ENCODE results near the gene GRIN2A.
"Not testable (repeated sequence)": the region's sequence is repeated elsewhere in the genome, so short reads cannot be mapped to it uniquely, and the experiment has no call there.

The GRIN2A gene

DNA sequence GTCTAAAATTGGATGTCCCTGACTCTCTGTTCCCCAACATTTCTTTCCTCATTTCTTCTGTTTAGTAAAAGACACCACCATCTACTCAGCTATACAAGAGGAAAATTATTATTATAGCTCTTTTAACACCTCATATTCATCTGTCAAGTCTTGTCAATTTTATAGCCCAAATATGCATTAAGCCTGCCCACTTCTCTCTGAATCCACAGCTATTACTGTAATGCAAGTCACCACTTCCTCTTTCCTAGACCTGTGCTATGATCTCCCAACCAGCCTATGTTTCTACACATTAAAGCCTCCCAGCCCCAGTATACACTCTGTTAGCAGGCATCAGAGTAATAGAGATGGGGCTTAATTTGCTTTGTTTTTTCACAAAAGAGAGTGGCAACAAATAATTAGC is 252.9 kb downstream of the GRIN2A start:
- DNase-seq (ENCODE audit: low read depth in 1 of 2, low spot score in 1 of 2): no peak

GRCh38 chr16:9922441-9922840 is 259.8 kb downstream of the GRIN2A start:
- no peak for DNase-seq (ENCODE audit: low read depth in 1 of 2, low spot score in 1 of 2)

GRCh38 chr16:9921997-9922396 is 260.2 kb downstream of the GRIN2A start:
- DNase-seq (ENCODE audit: low read depth in 1 of 2, low spot score in 1 of 2): no peak

GRCh38 chr16:9919460-9919859 is 262.8 kb downstream of the GRIN2A start:
- DNase-seq (ENCODE audit: low read depth in 1 of 2, low spot score in 1 of 2): no peak

- no peak for DNase-seq (ENCODE audit: low read depth in 1 of 2, low spot score in 1 of 2)
These were observed 264.5 kb downstream of the GRIN2A start for GRCh38 chr16:9917691-9918090.

DNA sequence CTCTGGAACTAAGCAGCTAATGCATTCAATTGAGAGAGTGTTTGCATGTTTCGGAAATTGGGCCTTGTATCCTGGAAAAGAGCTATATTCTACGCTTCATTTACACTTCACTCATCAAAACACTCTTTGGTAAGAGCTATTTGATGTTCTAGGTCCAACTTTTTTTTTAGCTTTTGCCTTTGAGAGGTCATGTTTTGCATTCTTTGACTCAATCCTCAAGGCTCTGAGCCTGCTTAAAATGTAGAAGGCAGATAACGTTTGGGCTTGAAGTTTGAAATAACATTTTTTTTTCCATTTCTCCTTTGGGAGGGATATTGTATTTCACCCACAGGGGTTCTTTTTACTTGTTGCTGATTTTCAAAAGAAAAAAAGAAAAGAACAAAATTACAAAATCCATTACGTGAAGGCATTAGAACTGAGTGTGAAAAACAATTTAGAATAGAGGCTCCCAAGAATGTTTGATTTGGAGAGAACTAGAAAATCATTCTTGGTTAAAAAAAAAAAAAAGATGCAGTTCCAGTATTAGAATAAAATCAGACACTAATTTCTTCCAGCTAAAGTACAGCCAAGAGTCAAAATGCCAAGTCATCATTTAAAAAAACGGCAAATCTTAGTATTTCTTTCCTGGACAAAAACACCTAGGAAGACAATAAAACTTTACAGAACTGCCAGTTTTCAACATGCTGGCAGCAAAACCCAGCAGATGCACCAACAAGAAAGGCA is 268.5 kb downstream of the GRIN2A start:
- DNase-seq (ENCODE audit: low read depth in 1 of 2, low spot score in 1 of 2): no peak

DNA sequence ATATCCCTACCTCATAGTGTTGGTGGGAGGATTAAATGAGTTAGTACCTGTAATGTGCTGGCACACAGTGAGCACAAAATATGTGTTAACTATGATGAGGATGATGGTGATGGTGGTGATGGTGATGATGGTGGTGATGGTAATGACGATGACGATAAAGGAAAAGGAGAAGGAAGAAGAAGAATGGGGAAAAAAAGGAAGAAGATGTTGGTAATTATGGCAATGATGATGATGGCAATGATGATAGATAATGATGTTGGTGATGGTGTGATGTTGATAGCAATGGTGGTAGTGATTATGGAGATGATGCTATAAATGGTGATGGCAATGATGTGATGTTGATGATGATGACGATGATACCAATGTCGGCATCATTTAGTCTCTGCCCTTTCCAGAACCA is 270.2 kb downstream of the GRIN2A start:
- no peak for DNase-seq (ENCODE audit: low read depth in 1 of 2, low spot score in 1 of 2)

DNA sequence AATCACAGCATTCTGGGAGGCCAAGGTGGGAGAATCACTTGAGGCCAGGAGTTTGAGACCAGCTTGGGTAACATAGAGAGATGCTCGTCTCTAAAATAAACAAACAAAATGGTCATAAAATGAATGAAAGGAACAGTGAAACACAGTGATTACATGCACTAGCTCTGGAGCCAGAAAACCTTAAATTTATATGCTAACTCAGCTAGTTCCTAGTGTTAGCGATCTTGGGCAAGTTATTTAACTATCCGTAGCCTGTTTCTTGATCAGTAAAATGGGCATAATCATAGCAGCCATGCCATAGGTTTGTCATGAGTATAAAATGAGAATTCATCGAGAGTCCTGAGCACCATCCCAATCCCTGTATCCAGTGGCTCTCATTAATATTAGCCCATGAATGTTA is 271.0 kb downstream of the GRIN2A start:
- no peak for DNase-seq (ENCODE audit: low read depth in 1 of 2, low spot score in 1 of 2)

- DNase-seq (ENCODE audit: low read depth in 1 of 2, low spot score in 1 of 2): no peak
These were observed 273.0 kb downstream of the GRIN2A start for GRCh38 chr16:9909072-9909825.

GRCh38 chr16:9908613-9909012 is 273.6 kb downstream of the GRIN2A start:
- DNase-seq (ENCODE audit: low read depth in 1 of 2, low spot score in 1 of 2): no peak

DNA sequence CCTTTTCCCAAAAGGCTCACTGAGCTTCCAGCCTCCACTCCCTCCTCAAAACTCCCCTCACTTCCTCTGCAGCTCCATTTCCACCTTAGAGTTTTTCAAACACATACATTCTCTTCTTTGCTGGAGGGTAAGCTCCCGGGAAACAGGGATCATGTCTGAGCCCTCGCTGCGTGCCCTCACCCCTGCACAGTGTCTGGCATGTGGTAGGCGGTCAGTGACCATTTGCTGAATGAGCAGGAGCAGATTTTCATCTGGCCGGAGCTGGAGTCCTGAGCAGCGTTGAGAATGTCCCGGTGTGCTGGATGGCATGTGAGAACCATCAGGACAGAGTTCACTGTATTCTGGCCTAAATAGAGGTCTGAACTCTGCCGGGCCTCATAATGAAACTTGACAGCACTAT is 274.5 kb downstream of the GRIN2A start:
- no peak for DNase-seq (ENCODE audit: low read depth in 1 of 2, low spot score in 1 of 2)

DNA sequence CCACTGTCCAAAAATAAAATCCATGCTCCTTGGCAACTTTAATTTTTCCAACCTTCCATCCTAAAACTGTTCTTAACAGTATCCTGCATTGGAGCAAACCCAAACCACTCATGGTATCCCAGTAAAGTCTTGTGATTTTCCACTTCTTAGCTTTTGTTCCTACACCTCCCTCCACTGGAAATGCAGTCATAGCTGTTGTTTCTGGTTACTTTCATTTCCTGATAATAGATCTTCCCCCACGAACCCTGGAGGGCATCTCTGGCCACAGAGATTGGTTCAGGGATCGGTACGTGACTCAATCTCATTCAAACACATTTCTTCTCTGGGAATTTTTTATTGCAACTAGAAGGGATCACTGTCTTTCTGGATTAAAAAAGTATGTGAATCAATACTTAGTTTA is 276.0 kb downstream of the GRIN2A start:
- no peak for DNase-seq (ENCODE audit: low read depth in 1 of 2, low spot score in 1 of 2)

GRCh38 chr16:9904526-9904925 is 277.7 kb downstream of the GRIN2A start:
- DNase-seq (ENCODE audit: low read depth in 1 of 2, low spot score in 1 of 2): no peak

- DNase-seq (ENCODE audit: low read depth in 1 of 2, low spot score in 1 of 2): no peak
These were observed 281.7 kb downstream of the GRIN2A start for GRCh38 chr16:9900576-9900975.

DNA sequence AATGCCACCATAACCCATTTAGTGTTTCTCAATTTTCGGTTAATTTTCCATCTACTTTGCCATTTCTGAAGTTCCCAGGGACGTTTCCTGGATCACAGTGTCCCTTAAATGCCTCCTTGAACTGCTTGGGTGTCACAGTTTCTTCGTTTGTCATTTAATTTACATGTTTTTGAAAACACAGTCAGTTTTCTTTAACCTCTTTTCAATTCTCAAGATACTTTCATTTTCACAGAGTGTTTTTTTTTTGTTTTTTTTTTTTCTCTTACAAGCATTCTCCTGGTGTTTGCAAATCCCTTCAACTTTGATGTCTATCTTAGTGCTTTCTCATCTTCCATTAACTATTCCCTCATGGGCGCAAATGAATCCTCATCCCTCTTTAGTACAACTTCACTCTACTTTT is 283.7 kb downstream of the GRIN2A start:
- DNase-seq (ENCODE audit: low read depth in 1 of 2, low spot score in 1 of 2): no peak

GRCh38 chr16:9898124-9898523 is 284.1 kb downstream of the GRIN2A start:
- DNase-seq (ENCODE audit: low read depth in 1 of 2, low spot score in 1 of 2): no peak

- DNase-seq (ENCODE audit: low read depth in 1 of 2, low spot score in 1 of 2): no peak
These were observed 286.4 kb downstream of the GRIN2A start for GRCh38 chr16:9895817-9896216.

- DNase-seq (ENCODE audit: low read depth in 1 of 2, low spot score in 1 of 2): no peak
These were observed 296.4 kb downstream of the GRIN2A start for GRCh38 chr16:9885876-9886275.

DNA sequence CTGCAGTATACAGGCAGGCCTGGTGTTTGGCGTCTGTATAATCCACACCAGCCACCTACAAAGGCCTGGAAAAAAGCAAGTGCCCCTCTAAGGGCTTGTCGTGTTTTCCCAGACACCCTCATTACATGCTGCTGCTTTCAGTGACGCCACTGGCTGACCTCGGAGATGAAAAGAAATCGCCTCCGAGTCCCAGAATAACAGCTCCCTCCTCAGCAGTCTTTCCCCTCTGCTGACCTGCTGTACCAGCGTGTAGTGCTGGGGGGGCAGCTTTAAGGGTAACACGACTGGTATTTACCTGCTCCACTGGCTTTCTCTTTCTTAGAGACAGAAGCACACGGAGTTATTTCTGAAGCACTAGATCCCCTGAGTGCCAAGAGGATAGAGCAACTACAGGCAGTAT is 296.8 kb downstream of the GRIN2A start:
- no peak for DNase-seq (ENCODE audit: low read depth in 1 of 2, low spot score in 1 of 2)

DNA sequence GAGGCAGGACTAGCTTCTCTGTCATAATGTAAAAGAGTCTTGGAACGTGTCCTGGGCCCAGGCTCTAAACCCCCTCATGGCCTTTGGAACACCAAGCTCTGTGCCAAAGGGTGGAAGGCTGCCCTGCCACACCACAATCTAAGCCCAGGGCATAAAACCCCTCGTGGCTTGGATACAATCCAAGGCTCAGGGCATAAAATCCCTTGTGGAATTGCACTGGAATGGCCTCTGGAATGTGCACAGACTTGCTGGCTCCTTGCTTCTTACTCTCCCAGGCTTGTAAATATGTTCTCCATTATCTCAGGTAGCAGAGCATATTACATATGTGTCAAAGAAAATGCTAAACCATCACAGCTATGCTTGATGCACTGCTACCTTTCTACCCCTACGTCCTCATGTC is 306.2 kb downstream of the GRIN2A start:
- DNase-seq (ENCODE audit: low read depth in 1 of 2, low spot score in 1 of 2): not testable (repeated sequence)

DNA sequence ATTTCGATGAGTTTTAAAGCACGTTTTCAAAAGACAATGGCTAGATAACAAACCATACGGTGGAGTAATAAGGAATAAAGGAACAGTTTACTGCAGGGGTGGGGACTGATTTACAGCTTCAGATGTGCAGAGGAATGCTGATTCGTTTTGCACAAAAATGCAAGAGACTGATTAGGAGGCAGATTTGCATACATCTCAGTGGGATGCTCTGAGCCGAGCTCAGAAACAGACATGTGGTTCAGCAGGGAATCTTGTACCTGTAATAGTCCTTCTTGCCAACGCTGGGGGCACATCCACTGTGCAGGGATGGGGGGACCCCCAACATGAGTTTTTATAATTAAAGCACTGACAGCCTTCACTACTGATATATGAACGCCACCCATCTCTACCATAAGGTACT is 308.0 kb downstream of the GRIN2A start:
- DNase-seq (ENCODE audit: low read depth in 1 of 2, low spot score in 1 of 2): no peak

GRCh38 chr16:9870962-9871361 is 311.3 kb downstream of the GRIN2A start:
- no peak for DNase-seq (ENCODE audit: low read depth in 1 of 2, low spot score in 1 of 2)

- DNase-seq (ENCODE audit: low read depth in 1 of 2, low spot score in 1 of 2): no peak
These were observed 312.5 kb downstream of the GRIN2A start for GRCh38 chr16:9869776-9870175.
